Erythroblast (primary cell): ENCODE results near the gene DLG2.

ENCODE experiments used
- GATA1 ChIP-seq: IDR thresholded peaks from 2 replicates; pipeline ENCODE4 v1.6.1; 2011; ENCODE audit warnings: low read depth, mild to moderate bottlenecking, control low read depth, low read length, moderate library complexity
- POLR2A ChIP-seq: IDR thresholded peaks from 2 replicates; pipeline ENCODE4 v1.6.1; 2011; ENCODE audit warnings: mild to moderate bottlenecking, low read length

- no peak for TF ChIP-seq POLR2A
- no peak for TF ChIP-seq GATA1
Measured at GRCh38 chr11:83449338-83449913, 2177.7 kb downstream of the DLG2 start.
